ENCODE data around the gene TMEM37. TPM values are rescaled to one million over a fixed set of nuclear protein-coding genes. Genes with fewer than 3 reads are reported as not detected.

The TMEM37 gene
- total RNA-seq, 1 donor from 2014 or later = 2.1 TPM

DNA sequence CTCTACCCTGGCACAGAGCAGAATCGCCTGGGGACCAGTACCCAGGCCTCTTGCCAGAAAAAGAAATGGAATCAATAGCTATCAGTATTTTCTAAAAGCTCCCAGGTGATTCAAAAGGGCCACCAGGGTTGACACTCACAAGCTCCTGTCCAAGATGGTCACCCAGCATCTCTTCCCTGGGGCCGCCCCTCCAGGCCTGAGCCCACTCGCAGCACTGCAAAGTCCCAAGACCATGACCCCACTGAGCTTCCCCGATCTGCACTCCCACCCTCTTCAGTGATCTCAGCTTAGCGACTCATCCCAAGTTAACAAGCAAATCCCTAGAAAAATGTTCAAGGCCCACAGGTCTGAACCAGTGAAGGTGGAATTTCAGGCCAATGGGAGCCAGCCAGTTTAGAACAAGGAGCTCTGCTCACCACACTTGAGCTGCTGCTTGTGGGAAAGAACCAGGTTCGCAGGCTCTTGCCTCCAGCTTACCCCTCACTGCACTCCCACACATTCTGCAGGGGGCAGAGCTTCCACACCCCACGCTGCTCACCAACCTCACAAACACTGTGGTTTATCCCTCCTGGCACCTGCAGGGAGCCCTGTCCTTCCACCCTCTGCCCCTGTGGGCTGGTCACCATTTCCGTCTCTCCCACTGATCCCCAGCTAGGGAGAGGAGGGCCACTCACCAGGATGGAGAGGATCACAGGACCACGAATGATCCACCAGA lies 19.8 kb downstream of the TMEM37 start:
- Histone ChIP-seq H3K27ac (ENCODE audit: low read depth, low read length) (no peak overlapping the region), H3K27me3 (ENCODE audit: control insufficient read depth in 3 of 3, insufficient read depth in 3 of 3, low read length in 3 of 3) (peaks cover 0 to 20% (median 7%) of the 10 kb centered on the region in 3 donors), H3K9ac (ENCODE audit: low read depth in 1 of 3, low read length in 3 of 3) (no peak overlapping the region), H3K4me3 (ENCODE audit: low read length in 3 of 3) (no peak overlapping the region), H3K9me3 (ENCODE audit: control insufficient read depth in 3 of 3, low read length in 3 of 3) (no peaks in the 10 kb centered on the region), H3K4me1 (ENCODE audit: control insufficient read depth in 3 of 3, insufficient read depth in 3 of 3, low read length in 3 of 3) (no peaks in the 10 kb centered on the region), H3K36me3 (ENCODE audit: control insufficient read depth in 3 of 3, insufficient read depth in 3 of 3, low read length in 3 of 3) (no peaks in the 10 kb centered on the region)

DNA sequence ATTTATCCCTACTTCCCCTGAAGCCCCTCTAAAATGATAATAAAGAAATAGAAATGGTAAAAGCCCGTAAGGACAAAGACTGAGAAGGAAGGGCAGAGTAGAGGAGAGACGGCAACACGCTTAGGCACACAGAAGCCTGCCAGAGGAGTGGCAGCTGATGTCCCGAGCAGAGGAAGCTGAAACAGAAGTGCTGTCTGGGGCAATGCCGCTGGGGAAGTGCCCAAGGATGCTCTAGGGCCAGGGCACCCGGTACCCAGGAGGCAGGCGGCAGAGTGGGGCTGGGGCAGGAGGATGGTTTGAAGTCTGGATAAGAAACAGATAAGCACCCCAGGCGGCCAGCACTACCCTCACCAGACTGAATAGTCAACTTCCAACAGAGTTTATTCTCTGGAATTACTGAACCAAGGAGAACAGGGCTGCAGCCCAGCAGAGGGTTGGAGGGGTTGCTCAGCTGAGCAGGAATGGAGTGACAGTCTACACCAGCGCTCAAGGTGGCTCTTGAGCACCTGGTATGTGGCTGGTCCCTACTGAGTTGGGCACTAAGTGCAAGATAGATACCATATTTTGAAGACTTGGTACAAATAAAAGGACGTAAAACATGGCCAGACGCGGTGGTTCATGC lies 22.4 kb downstream of the TMEM37 start:
- no peaks in the 10 kb centered on the region for H3K4me1 ChIP-seq (ENCODE audit: control insufficient read depth in 3 of 3, insufficient read depth in 3 of 3, low read length in 3 of 3)
- H3K9me3 ChIP-seq (ENCODE audit: control insufficient read depth in 3 of 3, low read length in 3 of 3) = no peaks in the 10 kb centered on the region
- no peak overlapping the region for H3K9ac ChIP-seq (ENCODE audit: low read depth in 1 of 3, low read length in 3 of 3)
- H3K27me3 ChIP-seq (ENCODE audit: control insufficient read depth in 3 of 3, insufficient read depth in 3 of 3, low read length in 3 of 3) = peaks cover 0 to 16% (median 0%) of the 10 kb centered on the region in 3 donors
- no peak overlapping the region for H3K27ac ChIP-seq (ENCODE audit: low read depth, low read length)
- H3K36me3 ChIP-seq (ENCODE audit: control insufficient read depth in 3 of 3, insufficient read depth in 3 of 3, low read length in 3 of 3) = no peaks in the 10 kb centered on the region
- no peak overlapping the region for H3K4me3 ChIP-seq (ENCODE audit: low read length in 3 of 3)

DNA sequence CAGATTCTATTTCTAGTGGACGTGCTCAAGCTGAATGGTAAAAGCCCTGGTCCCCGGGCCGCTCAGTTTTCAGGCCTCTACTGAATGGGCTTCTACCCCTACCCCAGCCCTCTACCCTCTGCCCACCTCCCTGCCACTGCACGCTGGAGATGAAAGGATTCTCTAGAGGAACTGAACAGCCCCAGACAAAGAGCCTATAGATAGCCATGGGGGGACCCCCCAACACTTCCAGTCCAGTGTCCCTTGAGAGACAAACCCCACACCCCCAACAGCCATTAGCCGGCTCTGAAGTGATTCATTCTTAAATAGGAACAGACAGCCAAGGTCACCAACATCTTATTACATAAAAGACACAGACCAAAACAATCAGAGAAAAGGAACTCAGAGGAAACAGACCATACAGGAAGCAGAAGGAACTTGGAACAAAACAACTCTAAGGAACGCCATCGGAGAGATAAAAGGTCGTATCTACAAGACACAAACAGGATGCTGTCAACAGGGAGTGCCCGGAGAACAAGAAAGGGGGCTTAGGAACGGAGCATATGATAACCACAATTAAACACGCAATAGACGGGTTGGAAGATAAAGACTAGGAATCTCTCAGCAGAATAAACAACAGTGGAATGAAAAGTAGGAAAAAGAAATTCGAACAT lies 23.5 kb downstream of the TMEM37 start:
- Histone ChIP-seq H3K4me1 (ENCODE audit: control insufficient read depth in 3 of 3, insufficient read depth in 3 of 3, low read length in 3 of 3) (no peaks in the 10 kb centered on the region), H3K27ac (ENCODE audit: low read depth, low read length) (no peak overlapping the region), H3K9me3 (ENCODE audit: control insufficient read depth in 3 of 3, low read length in 3 of 3) (no peaks in the 10 kb centered on the region), H3K27me3 (ENCODE audit: control insufficient read depth in 3 of 3, insufficient read depth in 3 of 3, low read length in 3 of 3) (peaks cover 0 to 16% (median 0%) of the 10 kb centered on the region in 3 donors), H3K36me3 (ENCODE audit: control insufficient read depth in 3 of 3, insufficient read depth in 3 of 3, low read length in 3 of 3) (no peaks in the 10 kb centered on the region), H3K9ac (ENCODE audit: low read depth in 1 of 3, low read length in 3 of 3) (no peak overlapping the region), H3K4me3 (ENCODE audit: low read length in 3 of 3) (no peak overlapping the region)

DNA sequence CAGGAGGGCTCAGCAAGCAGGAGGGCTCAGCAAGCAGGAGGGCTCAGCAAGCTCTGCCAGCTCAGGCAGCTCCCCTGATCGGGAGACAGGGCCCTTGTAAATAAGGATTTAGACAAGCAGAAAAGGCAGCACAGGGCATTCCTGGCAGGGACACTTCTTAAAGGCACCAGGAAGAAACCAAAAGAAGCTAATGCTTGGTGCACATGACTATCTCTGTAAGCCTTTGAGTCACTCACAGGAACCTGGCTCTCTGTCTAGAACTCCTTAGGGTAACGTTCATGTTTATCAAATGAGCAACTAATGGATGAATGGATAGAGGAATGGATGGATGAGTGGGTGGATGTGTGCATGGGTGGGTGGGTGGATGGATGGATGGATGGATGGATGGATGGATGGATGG lies 28.4 kb downstream of the TMEM37 start:
- H3K9ac ChIP-seq (ENCODE audit: low read depth in 1 of 3, low read length in 3 of 3) = no peak overlapping the region
- no peak overlapping the region for H3K27ac ChIP-seq (ENCODE audit: low read depth, low read length)
- no peaks in the 10 kb centered on the region for H3K36me3 ChIP-seq (ENCODE audit: control insufficient read depth in 3 of 3, insufficient read depth in 3 of 3, low read length in 3 of 3)
- H3K4me3 ChIP-seq (ENCODE audit: low read length in 3 of 3) = no peak overlapping the region
- no peaks in the 10 kb centered on the region for H3K9me3 ChIP-seq (ENCODE audit: control insufficient read depth in 3 of 3, low read length in 3 of 3)
- peaks cover 2 to 11% (median 6%) of the 10 kb centered on the region in 3 donors for H3K4me1 ChIP-seq (ENCODE audit: control insufficient read depth in 3 of 3, insufficient read depth in 3 of 3, low read length in 3 of 3)
- H3K27me3 ChIP-seq (ENCODE audit: control insufficient read depth in 3 of 3, insufficient read depth in 3 of 3, low read length in 3 of 3) = no peaks in the 10 kb centered on the region

DNA sequence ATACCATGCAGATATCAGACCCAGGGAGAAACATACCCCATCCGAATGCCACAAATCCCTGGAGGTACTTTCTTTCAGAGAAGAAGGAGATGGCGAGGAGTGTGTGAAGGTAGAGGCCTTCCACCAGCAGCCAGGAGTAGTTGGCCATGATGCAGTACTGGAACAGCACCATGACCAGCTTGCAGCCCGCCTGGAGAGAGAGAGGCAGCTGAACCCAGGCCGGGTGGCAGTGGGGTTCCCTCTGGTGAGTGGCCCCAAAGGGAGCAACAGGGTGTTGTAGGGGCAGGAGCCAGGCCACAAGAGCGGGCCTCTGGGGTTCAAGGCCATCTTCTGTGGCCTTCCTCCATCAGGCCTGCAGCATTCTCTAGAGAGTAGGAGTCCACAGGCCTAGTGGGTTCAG lies 30.2 kb downstream of the TMEM37 start:
- H3K27ac ChIP-seq (ENCODE audit: low read depth, low read length) = no peak overlapping the region
- no peaks in the 10 kb centered on the region for H3K9me3 ChIP-seq (ENCODE audit: control insufficient read depth in 3 of 3, low read length in 3 of 3)
- H3K36me3 ChIP-seq (ENCODE audit: control insufficient read depth in 3 of 3, insufficient read depth in 3 of 3, low read length in 3 of 3) = no peaks in the 10 kb centered on the region
- peaks cover 2 to 13% (median 9%) of the 10 kb centered on the region in 3 donors for H3K4me1 ChIP-seq (ENCODE audit: control insufficient read depth in 3 of 3, insufficient read depth in 3 of 3, low read length in 3 of 3)
- H3K27me3 ChIP-seq (ENCODE audit: control insufficient read depth in 3 of 3, insufficient read depth in 3 of 3, low read length in 3 of 3) = no peaks in the 10 kb centered on the region
- no peak overlapping the region for H3K4me3 ChIP-seq (ENCODE audit: low read length in 3 of 3)
- H3K9ac ChIP-seq (ENCODE audit: low read depth in 1 of 3, low read length in 3 of 3) = no peak overlapping the region

DNA sequence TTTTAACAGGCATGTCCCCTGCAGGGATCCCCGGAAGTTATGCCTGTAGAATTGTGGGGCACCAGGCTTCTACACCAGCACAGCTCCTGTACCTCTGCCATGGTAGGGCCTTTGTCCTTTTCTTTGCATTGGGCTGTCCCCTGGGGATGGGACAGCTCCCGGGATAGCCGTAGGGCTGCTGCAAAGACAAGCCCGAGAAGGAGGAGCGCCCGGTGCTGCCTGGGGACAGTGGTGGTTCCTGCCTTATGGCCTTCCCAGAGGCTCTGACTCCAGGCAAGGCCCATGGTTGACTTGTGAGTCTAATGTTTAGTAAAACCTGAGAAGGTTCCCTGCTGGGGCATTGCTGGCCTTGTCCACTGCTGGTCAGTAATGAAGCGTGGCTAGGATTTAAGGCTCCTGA lies 30.9 kb downstream of the TMEM37 start:
- Histone ChIP-seq H3K36me3 (ENCODE audit: control insufficient read depth in 3 of 3, insufficient read depth in 3 of 3, low read length in 3 of 3) (no peaks in the 10 kb centered on the region), H3K9ac (ENCODE audit: low read depth in 1 of 3, low read length in 3 of 3) (no peak overlapping the region), H3K4me3 (ENCODE audit: low read length in 3 of 3) (no peak overlapping the region), H3K27me3 (ENCODE audit: control insufficient read depth in 3 of 3, insufficient read depth in 3 of 3, low read length in 3 of 3) (no peaks in the 10 kb centered on the region), H3K9me3 (ENCODE audit: control insufficient read depth in 3 of 3, low read length in 3 of 3) (no peaks in the 10 kb centered on the region), H3K4me1 (ENCODE audit: control insufficient read depth in 3 of 3, insufficient read depth in 3 of 3, low read length in 3 of 3) (peaks cover 2 to 13% (median 9%) of the 10 kb centered on the region in 3 donors), H3K27ac (ENCODE audit: low read depth, low read length) (no peak overlapping the region)

DNA sequence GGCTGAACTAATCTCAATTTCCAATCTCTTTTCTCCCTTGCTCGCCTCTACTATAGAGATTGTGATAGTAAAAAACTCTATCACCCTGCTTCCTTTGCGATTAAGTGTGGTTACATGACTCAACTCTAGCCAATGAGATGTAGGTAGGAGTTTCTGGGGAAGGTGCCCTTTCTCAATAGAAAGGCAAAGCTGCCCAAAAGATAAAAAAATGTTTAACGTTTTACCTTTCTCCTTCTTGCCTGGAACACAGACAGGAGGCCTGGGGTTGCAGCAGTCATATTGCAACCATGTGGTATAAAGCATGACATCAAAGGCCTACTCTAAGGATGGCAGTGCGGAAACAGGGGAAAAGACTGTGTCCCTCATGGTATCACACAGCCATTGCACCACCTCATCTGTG lies 31.5 kb downstream of the TMEM37 start:
- no peaks in the 10 kb centered on the region for H3K27me3 ChIP-seq (ENCODE audit: control insufficient read depth in 3 of 3, insufficient read depth in 3 of 3, low read length in 3 of 3)
- H3K9me3 ChIP-seq (ENCODE audit: control insufficient read depth in 3 of 3, low read length in 3 of 3) = no peaks in the 10 kb centered on the region
- H3K4me3 ChIP-seq (ENCODE audit: low read length in 3 of 3) = no peak overlapping the region
- H3K27ac ChIP-seq (ENCODE audit: low read depth, low read length) = no peak overlapping the region
- H3K9ac ChIP-seq (ENCODE audit: low read depth in 1 of 3, low read length in 3 of 3) = no peak overlapping the region
- H3K36me3 ChIP-seq (ENCODE audit: control insufficient read depth in 3 of 3, insufficient read depth in 3 of 3, low read length in 3 of 3) = no peaks in the 10 kb centered on the region
- peaks cover 2 to 13% (median 10%) of the 10 kb centered on the region in 3 donors for H3K4me1 ChIP-seq (ENCODE audit: control insufficient read depth in 3 of 3, insufficient read depth in 3 of 3, low read length in 3 of 3)

DNA sequence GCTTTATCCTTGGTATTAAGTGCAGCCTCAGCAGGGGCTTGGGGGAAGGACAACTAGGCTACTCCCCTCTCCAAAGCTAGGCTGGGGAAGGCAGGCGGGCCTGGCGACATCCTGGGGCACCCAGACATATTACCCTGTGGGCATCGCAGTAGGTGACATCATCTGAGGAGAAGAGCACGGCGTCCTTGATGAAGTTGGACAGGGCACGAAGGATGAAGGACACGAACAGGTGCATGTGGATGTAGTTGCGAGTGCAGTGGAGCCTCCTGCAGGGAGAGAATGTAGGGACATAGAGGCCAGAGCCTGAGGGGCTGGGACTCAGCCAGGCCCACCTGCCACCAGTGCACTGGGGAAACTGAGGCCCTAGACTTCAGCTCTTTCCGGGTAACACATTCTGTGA lies 32.3 kb downstream of the TMEM37 start:
- Histone ChIP-seq H3K27me3 (ENCODE audit: control insufficient read depth in 3 of 3, insufficient read depth in 3 of 3, low read length in 3 of 3) (no peaks in the 10 kb centered on the region), H3K27ac (ENCODE audit: low read depth, low read length) (no peak overlapping the region), H3K9me3 (ENCODE audit: control insufficient read depth in 3 of 3, low read length in 3 of 3) (no peaks in the 10 kb centered on the region), H3K9ac (ENCODE audit: low read depth in 1 of 3, low read length in 3 of 3) (no peak overlapping the region), H3K4me3 (ENCODE audit: low read length in 3 of 3) (no peak overlapping the region), H3K4me1 (ENCODE audit: control insufficient read depth in 3 of 3, insufficient read depth in 3 of 3, low read length in 3 of 3) (peaks cover 8 to 19% (median 18%) of the 10 kb centered on the region in 3 donors), H3K36me3 (ENCODE audit: control insufficient read depth in 3 of 3, insufficient read depth in 3 of 3, low read length in 3 of 3) (no peaks in the 10 kb centered on the region)

DNA sequence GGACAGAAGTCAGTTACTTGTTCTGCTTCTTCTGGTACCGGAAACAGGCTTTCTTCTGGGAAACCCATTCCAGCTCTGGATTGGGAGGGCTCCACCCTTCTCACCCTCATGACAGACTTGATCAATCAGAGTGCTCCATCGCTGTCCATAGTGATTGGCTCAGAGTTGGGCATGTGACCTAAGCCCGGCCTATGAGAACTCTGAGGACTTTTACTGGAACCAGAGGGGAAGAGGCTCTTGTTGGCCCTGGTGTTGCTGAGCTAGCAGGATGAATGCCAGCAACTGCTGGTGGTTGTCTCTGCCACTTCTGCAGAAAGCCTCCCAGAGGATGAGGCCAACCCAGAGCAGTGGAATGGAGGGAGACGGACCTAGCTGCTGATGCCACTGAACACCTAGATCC lies 33.3 kb downstream of the TMEM37 start:
- H3K36me3 ChIP-seq (ENCODE audit: control insufficient read depth in 3 of 3, insufficient read depth in 3 of 3, low read length in 3 of 3) = no peaks in the 10 kb centered on the region
- H3K27ac ChIP-seq (ENCODE audit: low read depth, low read length) = no peak overlapping the region
- H3K4me1 ChIP-seq (ENCODE audit: control insufficient read depth in 3 of 3, insufficient read depth in 3 of 3, low read length in 3 of 3) = peaks cover 9 to 22% (median 21%) of the 10 kb centered on the region in 3 donors
- no peaks in the 10 kb centered on the region for H3K27me3 ChIP-seq (ENCODE audit: control insufficient read depth in 3 of 3, insufficient read depth in 3 of 3, low read length in 3 of 3)
- H3K9ac ChIP-seq (ENCODE audit: low read depth in 1 of 3, low read length in 3 of 3) = no peak overlapping the region
- no peak overlapping the region for H3K4me3 ChIP-seq (ENCODE audit: low read length in 3 of 3)
- no peaks in the 10 kb centered on the region for H3K9me3 ChIP-seq (ENCODE audit: control insufficient read depth in 3 of 3, low read length in 3 of 3)

DNA sequence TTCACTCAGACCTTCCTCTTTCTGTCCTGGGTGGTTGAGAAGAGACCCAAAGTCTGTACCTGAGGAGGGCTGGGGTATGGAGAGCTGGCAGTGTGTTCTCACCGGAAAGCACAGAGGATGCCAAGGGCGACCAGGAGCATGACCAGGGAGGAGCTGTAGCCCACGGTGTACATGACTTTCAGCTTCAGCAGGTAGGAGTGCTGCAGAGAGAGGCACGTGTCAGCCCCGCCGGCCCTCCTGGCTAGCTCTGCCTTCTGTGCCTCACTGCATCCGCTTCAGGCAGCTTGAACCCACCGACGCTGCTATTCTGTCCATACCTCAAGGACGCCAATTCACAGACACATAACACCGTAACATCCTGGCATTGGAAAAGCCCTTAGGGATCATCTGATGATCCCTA lies 34.0 kb downstream of the TMEM37 start:
- no peaks in the 10 kb centered on the region for H3K27me3 ChIP-seq (ENCODE audit: control insufficient read depth in 3 of 3, insufficient read depth in 3 of 3, low read length in 3 of 3)
- no peak overlapping the region for H3K9ac ChIP-seq (ENCODE audit: low read depth in 1 of 3, low read length in 3 of 3)
- H3K36me3 ChIP-seq (ENCODE audit: control insufficient read depth in 3 of 3, insufficient read depth in 3 of 3, low read length in 3 of 3) = no peaks in the 10 kb centered on the region
- peaks cover 9 to 22% (median 21%) of the 10 kb centered on the region in 3 donors for H3K4me1 ChIP-seq (ENCODE audit: control insufficient read depth in 3 of 3, insufficient read depth in 3 of 3, low read length in 3 of 3)
- H3K9me3 ChIP-seq (ENCODE audit: control insufficient read depth in 3 of 3, low read length in 3 of 3) = no peaks in the 10 kb centered on the region
- no peak overlapping the region for H3K27ac ChIP-seq (ENCODE audit: low read depth, low read length)
- H3K4me3 ChIP-seq (ENCODE audit: low read length in 3 of 3) = no peak overlapping the region
